Fibroblast of mammary gland (primary cell): ENCODE measurements around the gene KCTD13.
A peak's percentile ranks its signal among the peaks of the same experiment; 100 is the strongest.
"Not testable (repeated sequence)": the region's sequence is repeated elsewhere in the genome, so short reads cannot be mapped to it uniquely, and the experiment has no call there.

Source experiments
- DNase-seq: peaks from one replicate; pipeline ENCODE4 v3.0.0-alpha.2; 2010; ENCODE audit warnings: low read depth
- H3K4me3 ChIP-seq: 2 replicates; pipeline ENCODE4 v1.5.1; 2011; ENCODE audit warnings: low read depth, mild to moderate bottlenecking, low read length, moderate library complexity; ENCODE audit not compliant: control insufficient read depth
- CTCF ChIP-seq: conservative IDR thresholded peaks from 2 replicates; pipeline ENCODE4 v1.5.1; 2011; ENCODE audit warnings: low read depth, low read length, inconsistent platforms; ENCODE audit not compliant: control insufficient read depth, insufficient read depth

Gene KCTD13

DNA sequence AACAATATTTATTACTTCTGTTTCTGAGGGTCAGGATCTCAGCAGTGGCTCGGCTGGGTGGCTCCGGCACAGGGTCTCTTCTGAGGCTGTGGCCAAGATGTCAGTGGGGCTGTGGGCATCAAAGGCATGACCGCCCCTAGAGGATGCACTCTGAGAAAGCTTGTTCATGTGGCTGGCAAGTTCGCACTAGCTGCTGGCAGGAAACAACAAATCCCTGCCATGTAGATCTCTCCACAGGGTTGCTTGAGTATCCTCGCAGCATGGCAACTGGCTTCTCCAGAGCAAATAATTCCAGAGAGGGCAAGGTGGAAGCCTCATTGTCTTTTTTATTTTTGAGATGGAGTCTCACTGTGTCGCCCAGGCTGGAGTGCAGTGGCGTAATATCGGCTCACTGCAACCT lies 12.5 kb downstream of the KCTD13 start:
- no peak overlapping the region for H3K4me3 ChIP-seq
- no peak for TF ChIP-seq CTCF
- DNase-seq = no peak

DNA sequence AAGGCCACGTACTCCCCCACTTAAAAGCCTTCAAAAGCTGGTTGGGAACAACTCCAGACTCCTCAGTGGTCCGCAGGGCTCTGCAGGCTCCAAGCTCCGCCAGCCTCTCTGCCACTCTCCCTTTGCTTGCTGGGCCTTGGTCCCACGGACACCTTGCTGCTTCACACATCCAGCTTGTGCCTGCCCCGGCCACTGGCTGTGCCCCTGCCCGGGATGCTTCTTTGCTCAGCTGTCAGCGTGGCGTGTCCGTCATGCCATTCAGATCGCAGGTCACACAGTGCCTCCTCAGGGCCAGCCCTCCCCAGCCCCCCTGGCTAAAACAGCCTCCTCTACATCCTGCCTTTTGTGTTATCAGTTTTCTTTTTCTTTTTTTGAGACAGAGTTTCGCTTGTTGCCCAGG lies 13.9 kb downstream of the KCTD13 start:
- DNase-seq = no peak
- TF ChIP-seq CTCF = no peak

DNA sequence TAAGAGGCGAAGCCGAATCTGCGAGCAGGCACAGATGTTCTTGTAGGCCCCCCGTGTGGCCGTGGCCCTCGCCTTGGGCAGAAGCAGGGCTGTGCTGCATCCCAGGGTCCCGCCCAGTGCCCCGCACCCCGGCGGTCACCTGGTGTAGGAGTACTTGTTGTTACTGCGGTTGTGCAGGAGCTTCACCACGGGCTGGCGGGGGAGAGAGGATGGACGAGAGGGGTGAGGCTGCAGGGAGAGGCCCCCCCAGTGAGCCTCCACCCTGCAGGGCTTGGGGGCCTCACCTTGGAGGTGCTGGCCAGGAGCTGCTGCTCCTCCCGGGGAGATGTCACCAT lies 14.4 kb downstream of the KCTD13 start:
- H3K4me3 ChIP-seq = no peak overlapping the region
- no peak for TF ChIP-seq CTCF
- DNase-seq = no peak

More for the DNA sequence above, 13.9 kb downstream of the KCTD13 start:
- H3K4me3 ChIP-seq = no peak overlapping the region

- no peak for TF ChIP-seq CTCF
- DNase-seq = no peak
- H3K4me3 ChIP-seq = no peak overlapping the region
Observed at GRCh38 chr16:29910819-29911675, 15.0 kb downstream of the KCTD13 start.

DNA sequence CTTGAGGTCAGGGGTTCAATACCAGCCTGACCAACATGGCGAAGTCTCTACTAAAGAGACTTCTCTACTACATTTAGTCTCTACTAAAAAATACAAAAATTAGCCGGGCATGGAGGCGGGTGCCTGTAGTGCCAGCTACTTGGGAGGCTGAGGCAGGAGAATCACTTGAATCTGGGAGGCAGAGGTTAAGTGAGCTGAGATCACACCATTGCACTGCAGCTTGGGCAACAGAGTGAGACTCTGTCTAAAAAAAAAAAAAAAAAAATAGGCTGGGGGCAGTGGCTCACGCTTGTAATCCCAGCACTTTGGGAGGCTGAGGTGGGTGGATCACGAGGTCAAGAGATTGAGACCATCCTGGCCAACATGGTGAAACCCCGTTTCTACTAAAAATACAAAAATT lies 16.2 kb downstream of the KCTD13 start:
- not testable (repeated sequence) for H3K4me3 ChIP-seq, DNase-seq

GRCh38 chr16:29909391-29909790 lies 16.6 kb downstream of the KCTD13 start:
- TF ChIP-seq CTCF = no peak
- H3K4me3 ChIP-seq = no peak overlapping the region
- DNase-seq = peak; percentile 87

- no peak overlapping the region for H3K4me3 ChIP-seq
- no peak for DNase-seq
- no peak for TF ChIP-seq CTCF
Observed at GRCh38 chr16:29908719-29909220, 17.3 kb downstream of the KCTD13 start.
